Suprapubic skin (tissue), 3 donors: Measurements from ENCODE around the gene RAB41.

Experiments
- EP300 ChIP-seq: sonication (generic); formaldehyde crosslinking; IDR thresholded peaks from one replicate; pipeline ENCODE4 v1.6.1; 2017; ENCODE audit warnings: antibody characterized with exemption
- POLR2A ChIP-seq, 2 donors: fragments of 450-650 bp; IDR thresholded peaks; one replicate each; pipeline ENCODE4 v1.6.1; 2017; ENCODE audit warnings: antibody characterized with exemption in 2 of 2, mild to moderate bottlenecking in 2 of 2, moderate library complexity in 2 of 2
- TF ChIP-seq, protein P1 (sequence below), 2 donors: fragments of 200-600 bp in 1 of 2; fragments of 450-650 bp in 1 of 2; sonication (generic) in 1 of 2; IDR thresholded peaks; one replicate each; pipeline ENCODE4 v1.5.1; 2016 to 2019; ENCODE audit warnings: antibody characterized with exemption in 2 of 2, mild to moderate bottlenecking in 1 of 2, moderate library complexity in 1 of 2

DNA sequence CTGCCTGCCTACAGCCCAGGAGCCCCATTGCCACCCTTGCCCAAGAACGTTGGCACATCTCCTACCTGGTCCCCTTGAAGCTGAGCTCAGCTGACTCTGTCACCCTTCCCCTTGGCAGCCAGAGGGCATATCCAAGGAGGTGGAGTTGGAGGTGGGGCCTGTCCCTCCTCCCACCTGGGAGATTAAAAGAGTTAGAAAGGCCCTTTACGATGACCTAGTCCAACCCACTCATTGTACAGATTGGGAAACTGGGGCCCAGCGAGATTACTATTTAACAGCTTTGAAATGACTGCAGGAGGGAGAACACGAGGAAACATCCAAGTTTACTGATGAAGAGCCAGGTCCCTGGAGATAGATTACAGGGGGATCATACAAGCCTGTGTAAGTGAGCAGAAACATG, 21.9 kb upstream of the RAB41 start, which contains the start of gene P2RY4:
- no peak for TF ChIP-seq EP300
- TF ChIP-seq POLR2A (IDR thresholded peaks at IDR 0.05) = no peak
- TF ChIP-seq, protein P1, sequence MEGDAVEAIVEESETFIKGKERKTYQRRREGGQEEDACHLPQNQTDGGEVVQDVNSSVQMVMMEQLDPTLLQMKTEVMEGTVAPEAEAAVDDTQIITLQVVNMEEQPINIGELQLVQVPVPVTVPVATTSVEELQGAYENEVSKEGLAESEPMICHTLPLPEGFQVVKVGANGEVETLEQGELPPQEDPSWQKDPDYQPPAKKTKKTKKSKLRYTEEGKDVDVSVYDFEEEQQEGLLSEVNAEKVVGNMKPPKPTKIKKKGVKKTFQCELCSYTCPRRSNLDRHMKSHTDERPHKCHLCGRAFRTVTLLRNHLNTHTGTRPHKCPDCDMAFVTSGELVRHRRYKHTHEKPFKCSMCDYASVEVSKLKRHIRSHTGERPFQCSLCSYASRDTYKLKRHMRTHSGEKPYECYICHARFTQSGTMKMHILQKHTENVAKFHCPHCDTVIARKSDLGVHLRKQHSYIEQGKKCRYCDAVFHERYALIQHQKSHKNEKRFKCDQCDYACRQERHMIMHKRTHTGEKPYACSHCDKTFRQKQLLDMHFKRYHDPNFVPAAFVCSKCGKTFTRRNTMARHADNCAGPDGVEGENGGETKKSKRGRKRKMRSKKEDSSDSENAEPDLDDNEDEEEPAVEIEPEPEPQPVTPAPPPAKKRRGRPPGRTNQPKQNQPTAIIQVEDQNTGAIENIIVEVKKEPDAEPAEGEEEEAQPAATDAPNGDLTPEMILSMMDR (IDR thresholded peaks at IDR 0.05) = no peak
